Esophagus squamous epithelium (tissue), 5 donors: ENCODE data around the gene FOXI1. TPM values are rescaled to one million over a fixed set of nuclear protein-coding genes. Genes with fewer than 3 reads are reported as not detected.
"Not testable (repeated sequence)": the region's sequence is repeated elsewhere in the genome, so short reads cannot be mapped to it uniquely, and the experiment has no call there.

Experiments
- DNase-seq: peaks from one replicate; lab custom pipeline; 2025; lab: John Stamatoyannopoulos, UW
- H3K27ac ChIP-seq, 4 donors: fragments of 200-600 bp; sonication (generic); one replicate each; pipeline ENCODE4 v1.5.1; 2016 to 2019; ENCODE audit warnings: mild to moderate bottlenecking in 1 of 4
- H3K27me3 ChIP-seq, 4 donors: fragments of 200-600 bp; sonication (generic); 1 replicate in 3 of 4; 2 replicates in 1 of 4; pipeline versions ENCODE4 v1.5.1 to v1.6.0; 2017 to 2021; ENCODE audit warnings: antibody characterized with exemption in 1 of 4
- H3K36me3 ChIP-seq, 3 donors: fragments of 200-600 bp; sonication (generic); one replicate each; pipeline ENCODE4 v1.5.1; 2016 to 2019
- H3K4me1 ChIP-seq, 3 donors: fragments of 200-600 bp; sonication (generic); one replicate each; pipeline ENCODE4 v1.5.1; 2017 to 2019
- H3K4me3 ChIP-seq, 4 donors: fragments of 200-600 bp; sonication (generic); 1 replicate in 3 of 4; 2 replicates in 1 of 4; pipeline ENCODE4 v1.5.1; 2016 to 2019; ENCODE audit warnings: mild to moderate bottlenecking in 2 of 4, moderate library complexity in 1 of 4
- H3K9me3 ChIP-seq, 3 donors: fragments of 200-600 bp; sonication (generic); one replicate each; pipeline ENCODE4 v1.5.1; 2016 to 2019
- POLR2A ChIP-seq, 4 donors: fragments of 450-650 bp; IDR thresholded peaks; one replicate each; pipeline ENCODE4 v1.6.1; 2017; ENCODE audit warnings: antibody characterized with exemption in 4 of 4, mild to moderate bottlenecking in 4 of 4, moderate library complexity in 3 of 4
- WGBS, 2 donors: methylation state at CpG; one replicate each; pipeline ENCODE4 v1.1.5; 2018; 5-methylcytosine and 5-hydroxymethylcytosine counted together
- intact Hi-C: fragments of 100-400 bp; cut with DNase I; formaldehyde crosslinking; loops from one replicate; pipeline ENCODE4 v1.15.0; 2022
- total RNA-seq, 4 donors: library from RNA; depleted of rRNA; stranded (reverse); fragments of >200 nt; gene quantifications; one replicate each; pipeline ENCODE4 v1.1.0, GENCODE V29; 2016
- TF ChIP-seq, protein P1 (sequence below), 6 experiments: fragments of 450-650 bp in 4 of 6; fragments of 200-600 bp in 2 of 6; sonication (generic) in 2 of 6; IDR thresholded peaks; one replicate each; pipeline ENCODE4 v1.5.1; 2016 to 2019; ENCODE audit warnings: antibody characterized with exemption in 6 of 6, mild to moderate bottlenecking in 4 of 6, moderate library complexity in 4 of 6
- donor health status: DM: yes; HTN: yes; CAD: no.

FOXI1 gene
- total RNA-seq, 4 donors from 2014 or later: not detected

DNA sequence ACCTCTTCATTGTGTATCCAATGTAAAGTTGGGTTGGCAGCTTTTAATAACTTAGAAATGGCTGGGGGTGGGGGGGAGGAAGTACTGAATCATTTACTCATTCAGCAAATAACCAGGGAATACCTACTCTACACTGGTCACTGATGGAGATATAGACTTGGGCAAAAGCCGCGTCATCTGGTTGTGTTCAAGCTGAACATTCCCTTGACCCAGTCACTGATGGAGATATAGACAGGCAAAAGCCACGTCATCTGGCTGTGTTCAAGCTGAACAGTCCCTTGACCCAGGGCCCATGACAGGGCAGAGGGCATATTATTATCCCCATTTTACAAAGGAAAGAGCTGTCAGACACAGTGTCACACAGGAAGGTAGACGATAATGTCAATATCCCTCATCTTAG, 32.6 kb downstream of the FOXI1 start:
- TF ChIP-seq POLR2A (IDR thresholded peaks at IDR 0.05): no peak
- TF ChIP-seq, protein P1, sequence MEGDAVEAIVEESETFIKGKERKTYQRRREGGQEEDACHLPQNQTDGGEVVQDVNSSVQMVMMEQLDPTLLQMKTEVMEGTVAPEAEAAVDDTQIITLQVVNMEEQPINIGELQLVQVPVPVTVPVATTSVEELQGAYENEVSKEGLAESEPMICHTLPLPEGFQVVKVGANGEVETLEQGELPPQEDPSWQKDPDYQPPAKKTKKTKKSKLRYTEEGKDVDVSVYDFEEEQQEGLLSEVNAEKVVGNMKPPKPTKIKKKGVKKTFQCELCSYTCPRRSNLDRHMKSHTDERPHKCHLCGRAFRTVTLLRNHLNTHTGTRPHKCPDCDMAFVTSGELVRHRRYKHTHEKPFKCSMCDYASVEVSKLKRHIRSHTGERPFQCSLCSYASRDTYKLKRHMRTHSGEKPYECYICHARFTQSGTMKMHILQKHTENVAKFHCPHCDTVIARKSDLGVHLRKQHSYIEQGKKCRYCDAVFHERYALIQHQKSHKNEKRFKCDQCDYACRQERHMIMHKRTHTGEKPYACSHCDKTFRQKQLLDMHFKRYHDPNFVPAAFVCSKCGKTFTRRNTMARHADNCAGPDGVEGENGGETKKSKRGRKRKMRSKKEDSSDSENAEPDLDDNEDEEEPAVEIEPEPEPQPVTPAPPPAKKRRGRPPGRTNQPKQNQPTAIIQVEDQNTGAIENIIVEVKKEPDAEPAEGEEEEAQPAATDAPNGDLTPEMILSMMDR (IDR thresholded peaks at IDR 0.05): no peak
- H3K4me3 ChIP-seq: no peak overlapping the region
- H3K9me3 ChIP-seq: no peaks in the 10 kb centered on the region
- 85 to 96% methylated on average over 2 to 3 of the region's 4 CpGs for WGBS, 2 donors
- peaks cover 0 to 14% (median 3%) of the 10 kb centered on the region in 3 donors for H3K4me1 ChIP-seq
- H3K27me3 ChIP-seq: no peaks in the 10 kb centered on the region
- DNase-seq: no peak
- intact Hi-C loops: no loop called here
- H3K27ac ChIP-seq: no peak overlapping the region
- no peaks in the 10 kb centered on the region for H3K36me3 ChIP-seq

DNA sequence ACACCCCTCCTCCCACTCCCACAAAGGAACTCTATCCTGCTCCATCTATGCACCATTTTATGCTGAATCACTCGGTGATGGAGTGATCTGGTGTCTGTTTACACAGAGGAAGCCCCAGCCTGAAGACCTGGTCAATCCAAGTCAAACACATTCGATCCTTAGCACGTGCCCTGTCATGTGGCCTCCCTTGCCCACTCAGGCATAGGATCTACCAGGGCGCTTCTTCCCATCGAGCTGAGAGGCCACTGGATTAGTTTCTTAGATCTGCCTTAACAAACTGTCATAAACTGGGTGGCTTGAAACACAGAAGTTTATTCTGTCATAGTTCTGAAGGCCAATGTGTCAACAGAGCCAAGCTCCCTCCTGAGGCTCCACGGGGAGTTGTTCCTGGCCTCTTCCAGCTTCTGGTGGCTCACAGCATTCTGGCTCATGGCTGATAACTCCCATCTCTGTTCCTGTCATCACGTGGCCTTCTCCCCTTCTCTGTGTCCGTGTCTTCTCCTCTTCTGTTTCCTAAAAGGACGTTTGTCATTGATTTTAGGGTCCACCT, 34.2 kb downstream of the FOXI1 start:
- Histone ChIP-seq H3K27ac (no peak overlapping the region), H3K9me3 (no peaks in the 10 kb centered on the region), H3K36me3 (no peaks in the 10 kb centered on the region), H3K4me3 (no peak overlapping the region), H3K27me3 (no peaks in the 10 kb centered on the region), H3K4me1 (peaks cover 0 to 14% (median 3%) of the 10 kb centered on the region in 3 donors)
- no peak for DNase-seq
- intact Hi-C loops: no loop called here
- WGBS, 2 donors: 72 to 78% methylated on average over 9 of the region's 9 CpGs
- TF ChIP-seq POLR2A (IDR thresholded peaks at IDR 0.05): no peak
- TF ChIP-seq, protein P1 (IDR thresholded peaks at IDR 0.05): no peak

DNA sequence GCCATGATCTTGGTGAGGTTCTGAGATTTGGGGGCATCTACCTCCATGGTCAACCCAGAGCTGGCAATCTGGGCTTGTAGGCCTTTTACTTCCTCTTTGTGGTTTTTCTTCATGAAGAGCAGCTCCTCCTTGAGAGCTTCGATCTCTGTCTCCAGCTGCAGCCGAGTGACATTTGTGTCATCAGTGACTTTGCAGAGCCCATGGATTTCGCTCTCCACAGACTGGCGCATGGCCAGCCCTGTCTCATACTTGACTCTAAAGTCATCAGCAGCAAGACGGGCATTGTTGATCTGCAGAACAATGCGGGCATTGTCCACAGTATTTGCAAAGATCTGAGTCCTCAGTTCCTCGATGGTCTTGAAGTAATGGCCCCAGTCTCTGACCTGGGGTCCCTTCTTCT, 35.5 kb downstream of the FOXI1 start:
- H3K36me3 ChIP-seq, H3K9me3 ChIP-seq, DNase-seq, H3K27ac ChIP-seq, H3K27me3 ChIP-seq, H3K4me3 ChIP-seq, intact Hi-C loops, H3K4me1 ChIP-seq: not testable (repeated sequence)
- WGBS, 2 donors: 61 to 71% methylated on average over 4 to 7 of the region's 7 CpGs

DNA sequence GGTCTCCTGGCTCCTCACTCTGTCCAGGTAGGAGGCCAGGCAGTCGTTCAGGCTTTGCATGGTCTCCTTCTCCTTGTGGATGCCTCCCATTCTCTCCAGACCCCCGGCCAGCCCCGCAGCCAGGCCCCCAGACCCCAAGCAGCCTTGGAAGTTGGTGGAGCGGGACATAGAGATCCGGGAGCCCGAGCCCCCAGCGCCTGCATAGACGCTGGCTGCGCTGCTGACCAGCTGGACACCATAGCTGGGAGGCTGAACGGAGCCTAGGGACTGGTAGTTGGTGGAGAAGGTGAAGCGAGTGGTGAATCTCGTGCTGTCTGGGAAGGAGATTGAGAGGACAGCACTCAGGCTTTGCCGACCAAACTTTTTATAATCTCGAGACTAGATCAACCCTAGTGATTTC, 35.9 kb downstream of the FOXI1 start:
- TF ChIP-seq, protein P1 (IDR thresholded peaks at IDR 0.05): no peak
- no peak for TF ChIP-seq POLR2A (IDR thresholded peaks at IDR 0.05)
- Histone ChIP-seq H3K9me3 (no peaks in the 10 kb centered on the region), H3K36me3 (no peaks in the 10 kb centered on the region), H3K27ac (no peak overlapping the region), H3K27me3 (no peaks in the 10 kb centered on the region), H3K4me1 (no peaks in the 10 kb centered on the region), H3K4me3 (no peak overlapping the region)
- no peak for DNase-seq
- intact Hi-C loops: no loop called here
- 82% methylated on average over 4 of the region's 14 CpGs; no CpG with 5 or more reads in 1 of the 2 donors for WGBS, 2 donors

DNA sequence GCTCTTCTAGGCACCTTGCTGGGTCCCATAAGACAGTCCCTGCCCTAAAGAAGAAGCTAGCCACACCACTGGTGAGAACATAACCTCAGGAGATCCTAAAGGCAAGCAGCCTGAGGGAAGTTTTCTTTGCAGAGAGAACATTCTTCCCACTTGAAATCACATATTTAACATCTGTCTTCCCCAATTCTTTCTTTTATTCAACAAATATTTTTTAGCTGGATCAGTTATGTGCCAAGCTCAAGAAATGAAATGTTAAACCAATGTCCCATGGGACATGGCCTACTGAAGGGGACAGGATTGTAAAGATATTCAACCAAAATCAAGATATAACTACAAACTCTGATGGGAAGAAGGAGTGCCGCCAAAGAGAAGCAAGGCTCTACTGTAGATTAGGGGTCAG, 36.5 kb downstream of the FOXI1 start:
- H3K4me1 ChIP-seq: no peaks in the 10 kb centered on the region
- no peaks in the 10 kb centered on the region for H3K27me3 ChIP-seq
- TF ChIP-seq POLR2A (IDR thresholded peaks at IDR 0.05): no peak
- TF ChIP-seq, protein P1 (IDR thresholded peaks at IDR 0.05): no peak
- intact Hi-C loops: no loop called here
- 90 to 95% methylated on average over 1 of the region's 1 CpG for WGBS, 2 donors
- DNase-seq: no peak
- H3K9me3 ChIP-seq: no peaks in the 10 kb centered on the region
- no peaks in the 10 kb centered on the region for H3K36me3 ChIP-seq
- H3K4me3 ChIP-seq: no peak overlapping the region
- H3K27ac ChIP-seq: no peak overlapping the region

DNA sequence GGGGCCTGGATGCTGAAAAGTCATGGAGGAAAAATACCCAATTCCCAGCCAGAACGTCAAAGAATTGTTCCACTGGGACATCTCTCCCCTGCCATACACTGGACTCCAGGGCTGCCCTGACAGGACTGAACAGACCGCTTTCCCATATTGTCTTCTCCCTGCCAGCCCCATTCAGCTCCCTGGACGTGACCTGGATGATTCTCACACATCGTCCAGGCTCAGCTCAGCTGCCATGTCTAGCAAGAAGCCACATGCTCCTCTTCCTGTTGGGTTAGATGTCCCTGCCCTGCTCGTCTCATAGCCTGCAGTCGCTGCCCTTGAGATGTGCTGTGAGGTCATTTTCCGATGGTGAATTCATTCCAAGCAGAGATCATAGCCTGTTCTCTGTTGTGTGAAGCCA, 37.4 kb downstream of the FOXI1 start:
- no peak overlapping the region for H3K4me3 ChIP-seq
- 56 to 70% methylated on average over 6 to 7 of the region's 7 CpGs for WGBS, 2 donors
- H3K36me3 ChIP-seq: no peaks in the 10 kb centered on the region
- H3K27ac ChIP-seq: no peak overlapping the region
- no peaks in the 10 kb centered on the region for H3K27me3 ChIP-seq
- no peaks in the 10 kb centered on the region for H3K9me3 ChIP-seq
- TF ChIP-seq, protein P1 (IDR thresholded peaks at IDR 0.05): no peak
- no peak for TF ChIP-seq POLR2A (IDR thresholded peaks at IDR 0.05)
- DNase-seq: no peak
- no peaks in the 10 kb centered on the region for H3K4me1 ChIP-seq
- intact Hi-C loops: no loop called here
